Measurements from ENCODE around the gene MNX1.

DNA sequence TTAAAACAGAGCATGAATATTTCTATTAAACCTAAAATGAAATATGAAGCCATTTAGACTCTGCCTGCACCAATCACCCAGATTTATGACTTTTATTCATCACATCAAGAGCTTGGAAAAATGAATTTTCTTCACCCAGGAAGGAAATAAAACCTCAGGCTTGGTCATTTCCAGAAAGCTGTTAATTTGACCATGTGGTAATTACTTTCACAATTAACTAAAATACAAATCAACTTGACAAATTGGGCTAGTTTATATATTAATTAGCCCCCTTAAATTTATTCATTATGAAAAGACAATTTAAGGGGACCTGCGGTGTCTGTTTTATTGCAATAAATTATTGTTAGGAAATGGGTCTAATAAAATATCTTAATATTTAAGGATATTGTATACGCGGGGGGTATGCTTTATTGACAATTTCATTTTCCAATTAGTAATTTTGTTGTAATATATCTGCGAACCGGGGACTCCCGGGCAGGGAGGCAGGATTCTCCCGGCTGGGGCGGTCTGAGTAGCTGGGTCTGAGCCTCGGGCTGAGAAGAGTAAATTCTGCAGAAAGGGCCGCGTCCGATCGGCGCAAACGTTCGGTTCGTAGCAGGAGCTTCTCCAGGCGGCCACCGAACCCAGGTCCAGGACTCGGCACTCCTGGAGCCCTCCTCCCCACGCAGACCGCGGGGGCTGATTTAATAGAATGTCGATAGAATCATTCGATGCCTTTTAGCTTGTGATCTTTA lies 9.4 kb upstream of the MNX1 start:
- TF ChIP-seq, protein P1, sequence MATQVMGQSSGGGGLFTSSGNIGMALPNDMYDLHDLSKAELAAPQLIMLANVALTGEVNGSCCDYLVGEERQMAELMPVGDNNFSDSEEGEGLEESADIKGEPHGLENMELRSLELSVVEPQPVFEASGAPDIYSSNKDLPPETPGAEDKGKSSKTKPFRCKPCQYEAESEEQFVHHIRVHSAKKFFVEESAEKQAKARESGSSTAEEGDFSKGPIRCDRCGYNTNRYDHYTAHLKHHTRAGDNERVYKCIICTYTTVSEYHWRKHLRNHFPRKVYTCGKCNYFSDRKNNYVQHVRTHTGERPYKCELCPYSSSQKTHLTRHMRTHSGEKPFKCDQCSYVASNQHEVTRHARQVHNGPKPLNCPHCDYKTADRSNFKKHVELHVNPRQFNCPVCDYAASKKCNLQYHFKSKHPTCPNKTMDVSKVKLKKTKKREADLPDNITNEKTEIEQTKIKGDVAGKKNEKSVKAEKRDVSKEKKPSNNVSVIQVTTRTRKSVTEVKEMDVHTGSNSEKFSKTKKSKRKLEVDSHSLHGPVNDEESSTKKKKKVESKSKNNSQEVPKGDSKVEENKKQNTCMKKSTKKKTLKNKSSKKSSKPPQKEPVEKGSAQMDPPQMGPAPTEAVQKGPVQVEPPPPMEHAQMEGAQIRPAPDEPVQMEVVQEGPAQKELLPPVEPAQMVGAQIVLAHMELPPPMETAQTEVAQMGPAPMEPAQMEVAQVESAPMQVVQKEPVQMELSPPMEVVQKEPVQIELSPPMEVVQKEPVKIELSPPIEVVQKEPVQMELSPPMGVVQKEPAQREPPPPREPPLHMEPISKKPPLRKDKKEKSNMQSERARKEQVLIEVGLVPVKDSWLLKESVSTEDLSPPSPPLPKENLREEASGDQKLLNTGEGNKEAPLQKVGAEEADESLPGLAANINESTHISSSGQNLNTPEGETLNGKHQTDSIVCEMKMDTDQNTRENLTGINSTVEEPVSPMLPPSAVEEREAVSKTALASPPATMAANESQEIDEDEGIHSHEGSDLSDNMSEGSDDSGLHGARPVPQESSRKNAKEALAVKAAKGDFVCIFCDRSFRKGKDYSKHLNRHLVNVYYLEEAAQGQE (IDR thresholded peaks at IDR 0.05; ENCODE audit: borderline replicate concordance) = no peak
- TF ChIP-seq, protein P2, sequence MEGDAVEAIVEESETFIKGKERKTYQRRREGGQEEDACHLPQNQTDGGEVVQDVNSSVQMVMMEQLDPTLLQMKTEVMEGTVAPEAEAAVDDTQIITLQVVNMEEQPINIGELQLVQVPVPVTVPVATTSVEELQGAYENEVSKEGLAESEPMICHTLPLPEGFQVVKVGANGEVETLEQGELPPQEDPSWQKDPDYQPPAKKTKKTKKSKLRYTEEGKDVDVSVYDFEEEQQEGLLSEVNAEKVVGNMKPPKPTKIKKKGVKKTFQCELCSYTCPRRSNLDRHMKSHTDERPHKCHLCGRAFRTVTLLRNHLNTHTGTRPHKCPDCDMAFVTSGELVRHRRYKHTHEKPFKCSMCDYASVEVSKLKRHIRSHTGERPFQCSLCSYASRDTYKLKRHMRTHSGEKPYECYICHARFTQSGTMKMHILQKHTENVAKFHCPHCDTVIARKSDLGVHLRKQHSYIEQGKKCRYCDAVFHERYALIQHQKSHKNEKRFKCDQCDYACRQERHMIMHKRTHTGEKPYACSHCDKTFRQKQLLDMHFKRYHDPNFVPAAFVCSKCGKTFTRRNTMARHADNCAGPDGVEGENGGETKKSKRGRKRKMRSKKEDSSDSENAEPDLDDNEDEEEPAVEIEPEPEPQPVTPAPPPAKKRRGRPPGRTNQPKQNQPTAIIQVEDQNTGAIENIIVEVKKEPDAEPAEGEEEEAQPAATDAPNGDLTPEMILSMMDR (IDR thresholded peaks at IDR 0.05; ENCODE audit: poor library complexity, severe bottlenecking) = no peak
- TF ChIP-seq MXI1 (conservative IDR thresholded peaks at IDR 0.05; ENCODE audit: poor library complexity, severe bottlenecking) (no peak), POLR2AphosphoS5 (IDR thresholded peaks at IDR 0.05) (peak; percentile 61), TAF1 (IDR thresholded peaks at IDR 0.05; ENCODE audit: low read depth) (no peak)

All from neural cell (in vitro differentiated cells).